Stimulated activated CD4-positive, alpha-beta T cell treated with anti-CD3 and anti-CD28 coated beads, Interleukin-2, amount 100 ng/mL, for 48 hours (primary cell): ENCODE data around the gene RNU7-1.

ENCODE experiments used
- DNase-seq, 2 donors: peaks; one replicate each; pipeline ENCODE4 v3.0.0-alpha.2; 2020

The RNU7-1 gene

GRCh38 chr12:6938353-6939190 lies 5.0 kb upstream of the RNU7-1 start:
- DNase-seq, result no peak

- DNase-seq, result no peak
Observed at GRCh38 chr12:6939191-6939540, 4.5 kb upstream of the RNU7-1 start.

GRCh38 chr12:6941267-6941666 lies 2.3 kb upstream of the RNU7-1 start:
- DNase-seq, result no peak

- no peak for DNase-seq
Observed at GRCh38 chr12:6941782-6942181, 1.8 kb upstream of the RNU7-1 start.

GRCh38 chr12:6942331-6942665 lies 1.3 kb upstream of the RNU7-1 start:
- DNase-seq, result no peak

GRCh38 chr12:6943389-6943721 lies 261 bp upstream of the RNU7-1 start:
- peak; percentile 64 to 65 for DNase-seq

GRCh38 chr12:6944381-6945186 lies 968 bp downstream of the RNU7-1 start:
- DNase-seq, result peak; percentile 80 to 84

GRCh38 chr12:6945613-6946012 lies 2.0 kb downstream of the RNU7-1 start:
- no peak for DNase-seq

GRCh38 chr12:6946033-6946919 lies 2.7 kb downstream of the RNU7-1 start:
- DNase-seq, result peak in 1 of 2 donors; percentile 53

GRCh38 chr12:6946920-6947374 lies 3.3 kb downstream of the RNU7-1 start:
- DNase-seq, result no peak

GRCh38 chr12:6947615-6948014 lies 4.0 kb downstream of the RNU7-1 start:
- no peak for DNase-seq

- DNase-seq, result no peak
Observed at GRCh38 chr12:6948873-6949594, 5.4 kb downstream of the RNU7-1 start.

- no peak for DNase-seq
Observed at GRCh38 chr12:6950401-6950801, 6.8 kb downstream of the RNU7-1 start.

- DNase-seq, result peak in 1 of 2 donors; percentile 45
Observed at GRCh38 chr12:6950811-6951540, 7.4 kb downstream of the RNU7-1 start, which contains the start of gene PTPN6. Gene PTPN6, plus strand, starts transcription at chr12:6951356. Its CDS starts 157 bp downstream, at chr12:6951513.

GRCh38 chr12:6951551-6952120 lies 8.0 kb downstream of the RNU7-1 start:
- DNase-seq, result no peak

GRCh38 chr12:6952121-6952862 lies 8.7 kb downstream of the RNU7-1 start:
- no peak for DNase-seq

GRCh38 chr12:6952863-6953441 lies 9.3 kb downstream of the RNU7-1 start:
- no peak for DNase-seq

- peak; percentile 64 to 71 for DNase-seq
Observed at GRCh38 chr12:6953442-6954315, 10.1 kb downstream of the RNU7-1 start.
